ENCODE data around the gene KDM2B. TPM values are rescaled to one million over a fixed set of nuclear protein-coding genes. Genes with fewer than 3 reads are reported as not detected.

Gene KDM2B
- polyA plus RNA-seq, 2 of the 4 experiments (the other 2 are of a cell fraction): 10.4 to 18.4 TPM

GRCh38 chr12:121379945-121380344 lies 200.9 kb downstream of the KDM2B start:
- CTCF ChIA-PET: no interaction called here
- 86% methylated on average over 10 of the region's 10 CpGs for WGBS (ENCODE audit: missing lambda C conversion rate)

More at GRCh38 chr12:121379945-121380344, 200.9 kb downstream of the KDM2B start:
- Histone ChIP-seq H3K4me1 (peaks cover 11% of the 10 kb centered on the region), H3K4me3 (no peak overlapping the region), H3K27ac (no peak overlapping the region), H3K4me2 (no peak overlapping the region), H3K9me3 (no peaks in the 10 kb centered on the region)
- POLR2A ChIA-PET: no interaction called here
- DNase-seq (ENCODE audit: low read depth in 1 of 2, low spot score in 1 of 2): no peak
- no peak for ATAC-seq
- no peak for FAIRE-seq
- TF ChIP-seq ELK1 (IDR thresholded peaks at IDR 0.05; ENCODE audit: low read depth, low read length): no peak
- TF ChIP-seq RAD21 (conservative IDR thresholded peaks at IDR 0.05 in 1 of 2, IDR thresholded peaks at IDR 0.05 in 1 of 2): no peak
- TF ChIP-seq HOXA7 (CRISPR knock-in tag; IDR thresholded peaks at IDR 0.05): no peak
- no peak for TF ChIP-seq NR3C1 (IDR thresholded peaks at IDR 0.05)
- TF ChIP-seq, protein P1, sequence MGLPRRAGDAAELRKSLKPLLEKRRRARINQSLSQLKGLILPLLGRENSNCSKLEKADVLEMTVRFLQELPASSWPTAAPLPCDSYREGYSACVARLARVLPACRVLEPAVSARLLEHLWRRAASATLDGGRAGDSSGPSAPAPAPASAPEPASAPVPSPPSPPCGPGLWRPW (IDR thresholded peaks at IDR 0.05): no peak
- no peak for TF ChIP-seq CBX2 (IDR thresholded peaks at IDR 0.05; ENCODE audit: borderline replicate concordance, low read depth)
- TF ChIP-seq SMC3 (IDR thresholded peaks at IDR 0.05): no peak
- no peak for TF ChIP-seq CBX8 (IDR thresholded peaks at IDR 0.05)
- TF ChIP-seq CHD2 (IDR thresholded peaks at IDR 0.05; ENCODE audit: low read length, partially characterized antibody): no peak
- no peak for TF ChIP-seq KDM1A (IDR thresholded peaks at IDR 0.05; ENCODE audit: low read depth)
- TF ChIP-seq RCOR1 (IDR thresholded peaks at IDR 0.05; ENCODE audit: low read depth, low read length): no peak
- no peak for TF ChIP-seq MAX (IDR thresholded peaks at IDR 0.05)
- no peak for TF ChIP-seq EHF (CRISPR knock-in tag; IDR thresholded peaks at IDR 0.05)
- TF ChIP-seq MAZ (IDR thresholded peaks at IDR 0.05; ENCODE audit: borderline replicate concordance, low read depth, low read length): no peak
- TF ChIP-seq SREBF2 (IDR thresholded peaks at IDR 0.05): no peak

Small RNAs within 50 kb of the gene (small RNA-seq; reads per million reads assigned to genes)
- 0 reads per million in 6 experiments for gene RNU6-1004P

Other genes starting within 250 kb of the KDM2B start
- gene ANAPC5, start 228.6 kb downstream of the KDM2B start, polyA plus RNA-seq (2011; rRNA removed): 213 and 225 TPM in 2 replicates
- gene ANAPC5, start 228.6 kb downstream of the KDM2B start, polyA plus RNA-seq (2017; fragmentation: RNase III; extraction: RNeasy Plus Mini Kit Qiagen cat#74134 plus additional on column Dnase treatment): 88.4 to 91.9 TPM (median 91.6 TPM) in 3 replicates
- 59.4 and 94.4 TPM in 2 replicates for gene RNF34, start 180.9 kb downstream of the KDM2B start, polyA plus RNA-seq (2011; rRNA removed)
- 39.6 to 44.5 TPM (median 42.0 TPM) in 3 replicates for gene RNF34, start 180.9 kb downstream of the KDM2B start, polyA plus RNA-seq (2017; fragmentation: RNase III; extraction: RNeasy Plus Mini Kit Qiagen cat#74134 plus additional on column Dnase treatment)
- 22.1 and 26.6 TPM in 2 replicates for gene ORAI1, start 45.5 kb upstream of the KDM2B start, polyA plus RNA-seq (2011; rRNA removed)
- gene ORAI1, start 45.5 kb upstream of the KDM2B start, polyA plus RNA-seq (2017; fragmentation: RNase III; extraction: RNeasy Plus Mini Kit Qiagen cat#74134 plus additional on column Dnase treatment): 17.8 to 20.2 TPM (median 18.7 TPM) in 3 replicates
- gene MORN3, start 88.6 kb upstream of the KDM2B start, polyA plus RNA-seq (2011; rRNA removed): 0.17 and 0.47 TPM in 2 replicates
- 0.17 to 0.28 TPM (median 0.26 TPM) in 3 replicates for gene MORN3, start 88.6 kb upstream of the KDM2B start, polyA plus RNA-seq (2017; fragmentation: RNase III; extraction: RNeasy Plus Mini Kit Qiagen cat#74134 plus additional on column Dnase treatment)
- gene TMEM120B, start 131.7 kb upstream of the KDM2B start, polyA plus RNA-seq (2011; rRNA removed): 13.2 and 18.2 TPM in 2 replicates
- gene TMEM120B, start 131.7 kb upstream of the KDM2B start, polyA plus RNA-seq (2017; fragmentation: RNase III; extraction: RNeasy Plus Mini Kit Qiagen cat#74134 plus additional on column Dnase treatment): 10.2 to 10.6 TPM (median 10.2 TPM) in 3 replicates
- gene RHOF, start 212.7 kb upstream of the KDM2B start, polyA plus RNA-seq (2011; rRNA removed): 47.1 and 48.0 TPM in 2 replicates
- 48.6 to 52.3 TPM (median 51.8 TPM) in 3 replicates for gene RHOF, start 212.7 kb upstream of the KDM2B start, polyA plus RNA-seq (2017; fragmentation: RNase III; extraction: RNeasy Plus Mini Kit Qiagen cat#74134 plus additional on column Dnase treatment)
- 1.1 and 2.1 TPM in 2 replicates for gene SETD1B, start 223.0 kb upstream of the KDM2B start, polyA plus RNA-seq (2011; rRNA removed)
- 7.4 to 8.6 TPM (median 8.0 TPM) in 3 replicates for gene SETD1B, start 223.0 kb upstream of the KDM2B start, polyA plus RNA-seq (2017; fragmentation: RNase III; extraction: RNeasy Plus Mini Kit Qiagen cat#74134 plus additional on column Dnase treatment)